Activated CD4-positive, alpha-beta T cell treated with anti-CD3 and anti-CD28 coated beads, Interleukin-2, amount 50 U/mL, for 4 hours (primary cell): ENCODE results near the gene SEMA3E.
"Not testable (repeated sequence)": the region's sequence is repeated elsewhere in the genome, so short reads cannot be mapped to it uniquely, and the experiment has no call there.

ENCODE experiments used
- DNase-seq, 2 experiments: peaks; one replicate each; pipeline ENCODE4 v3.0.0-alpha.2; 2020

Gene SEMA3E

DNA sequence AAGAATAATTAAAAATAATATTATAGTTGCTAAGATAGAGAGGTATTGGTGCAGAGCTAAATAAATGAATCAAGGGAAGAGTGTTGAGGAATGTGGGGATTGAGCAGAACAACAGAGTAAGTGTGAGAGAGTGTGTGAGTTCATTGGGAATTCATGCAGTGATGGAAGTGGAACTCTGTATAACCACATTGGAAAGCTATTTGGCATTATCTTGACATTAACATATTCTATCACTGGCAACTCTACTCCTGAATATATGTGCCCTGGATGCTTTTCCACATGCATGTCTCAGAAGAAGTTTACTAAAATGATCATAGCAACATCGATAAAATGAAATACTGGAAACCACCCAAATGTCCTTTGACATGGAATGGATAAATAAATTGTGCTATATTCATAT lies 164.1 kb downstream of the SEMA3E start:
- no peak for DNase-seq

DNA sequence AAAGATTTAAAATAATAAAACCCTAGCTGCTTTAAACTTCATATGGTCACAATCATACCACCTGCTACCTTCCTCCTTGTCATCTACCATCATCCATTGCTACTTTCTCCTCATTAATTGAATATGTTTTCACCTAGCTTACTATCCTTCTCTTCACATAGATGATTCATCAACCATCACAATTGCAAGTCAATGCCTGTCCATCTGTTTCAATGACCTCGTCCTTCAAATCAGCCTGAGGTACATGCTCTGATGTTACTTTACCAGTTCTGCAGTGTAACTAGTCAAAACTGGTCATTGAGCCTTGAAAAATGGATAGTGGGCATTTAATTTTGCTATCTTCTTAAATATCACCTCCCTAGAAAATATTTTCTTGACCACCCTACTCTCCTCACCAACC lies 164.7 kb downstream of the SEMA3E start:
- no peak for DNase-seq

DNA sequence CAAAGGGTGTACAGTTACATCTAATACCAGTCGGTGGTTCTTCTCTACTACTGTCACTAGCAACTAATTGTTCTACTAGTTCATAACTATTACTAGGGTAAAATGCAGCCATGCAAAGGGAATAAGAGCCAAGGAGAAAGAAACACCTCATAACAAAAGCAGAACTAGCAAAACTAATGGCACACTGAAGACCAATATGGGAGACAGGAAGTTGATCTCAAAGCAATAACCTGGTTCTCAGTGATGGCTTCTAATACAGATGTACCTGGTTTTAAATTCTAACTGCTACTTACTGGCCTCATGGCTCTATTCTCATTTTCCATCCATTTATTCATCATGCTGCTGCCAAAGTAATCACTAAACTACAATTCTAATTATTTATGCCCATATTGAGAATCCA lies 170.3 kb downstream of the SEMA3E start:
- no peak for DNase-seq

DNA sequence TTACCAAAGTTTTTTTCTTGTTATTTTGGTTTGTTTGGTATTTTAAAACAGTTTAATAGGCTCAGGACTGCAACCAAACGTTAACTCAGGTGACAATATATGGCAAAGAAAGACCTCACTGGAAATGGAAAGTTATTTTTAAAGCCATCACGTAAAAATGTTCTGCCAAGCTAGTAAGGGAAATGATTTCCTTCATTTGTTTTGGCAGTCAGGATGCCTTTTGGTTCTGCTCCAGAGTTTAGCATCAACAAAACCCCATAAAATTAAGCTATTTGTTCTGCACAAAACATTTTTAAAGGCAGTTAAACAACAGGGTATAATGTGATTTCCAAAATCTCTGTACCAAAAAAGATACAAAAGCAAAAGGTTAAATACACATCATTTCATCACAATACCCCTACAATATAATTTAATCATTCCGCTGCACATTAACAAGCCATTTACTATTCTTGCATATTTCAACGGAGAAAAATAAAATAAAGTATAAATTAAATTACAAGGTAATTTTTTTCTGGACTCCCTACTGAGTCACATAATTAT lies 172.4 kb downstream of the SEMA3E start:
- no peak for DNase-seq

DNA sequence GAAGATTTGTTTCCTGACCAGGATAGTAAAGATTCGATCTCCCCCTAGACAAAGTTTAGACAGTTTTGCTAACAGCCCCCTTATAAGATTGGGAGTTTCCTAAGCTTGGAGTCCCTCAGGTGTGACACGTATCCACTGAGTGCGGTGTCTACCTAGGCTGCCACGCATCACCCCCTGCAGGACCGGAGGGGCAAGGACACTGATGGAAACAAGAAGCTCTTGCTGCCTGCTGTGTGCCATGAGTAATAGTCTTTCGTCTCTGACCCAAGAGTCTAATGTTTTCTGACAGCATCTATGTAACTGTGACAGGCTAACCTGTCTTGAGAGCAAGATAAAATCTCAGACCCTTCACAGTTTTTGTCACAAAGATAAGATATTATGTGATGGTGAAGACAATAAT lies 173.5 kb downstream of the SEMA3E start:
- no peak for DNase-seq

DNA sequence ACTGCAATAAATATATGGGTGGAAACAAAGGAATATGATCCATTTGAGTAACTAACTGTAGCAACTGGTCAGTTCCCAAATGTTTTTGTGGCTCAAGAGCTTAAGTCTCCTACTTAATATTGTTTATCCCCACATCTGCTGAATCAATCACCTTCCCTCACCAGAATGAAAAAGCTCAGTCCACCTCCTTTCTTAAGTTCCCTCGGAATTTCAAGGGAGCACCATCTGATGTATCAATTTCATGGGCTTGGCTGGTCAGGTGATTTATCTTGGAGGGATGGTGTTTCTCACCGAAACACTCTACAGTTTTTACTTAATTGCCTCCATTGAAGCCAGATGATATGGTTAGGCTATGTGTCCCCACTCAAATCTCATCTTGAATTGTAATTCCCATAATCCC lies 176.6 kb downstream of the SEMA3E start:
- DNase-seq, result no peak

DNA sequence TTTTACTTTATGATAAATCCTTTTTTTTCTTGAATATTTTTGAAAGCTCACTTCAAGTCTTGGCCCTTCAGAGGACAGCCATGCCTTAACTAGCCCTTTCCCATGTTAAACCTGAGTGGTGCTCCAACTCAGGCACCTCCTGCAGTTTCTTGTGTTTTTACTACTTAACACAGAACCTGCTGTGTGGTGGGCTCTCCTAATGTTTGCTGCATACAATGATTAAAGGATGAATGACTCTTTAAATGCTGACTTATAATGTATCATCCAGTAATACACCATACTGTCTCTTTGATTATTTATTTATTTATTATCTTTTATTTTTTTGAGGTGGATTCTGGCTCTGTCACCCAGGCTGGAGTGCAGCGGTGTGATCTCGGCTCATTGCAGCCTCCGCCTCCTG lies 179.4 kb downstream of the SEMA3E start:
- DNase-seq, result no peak

DNA sequence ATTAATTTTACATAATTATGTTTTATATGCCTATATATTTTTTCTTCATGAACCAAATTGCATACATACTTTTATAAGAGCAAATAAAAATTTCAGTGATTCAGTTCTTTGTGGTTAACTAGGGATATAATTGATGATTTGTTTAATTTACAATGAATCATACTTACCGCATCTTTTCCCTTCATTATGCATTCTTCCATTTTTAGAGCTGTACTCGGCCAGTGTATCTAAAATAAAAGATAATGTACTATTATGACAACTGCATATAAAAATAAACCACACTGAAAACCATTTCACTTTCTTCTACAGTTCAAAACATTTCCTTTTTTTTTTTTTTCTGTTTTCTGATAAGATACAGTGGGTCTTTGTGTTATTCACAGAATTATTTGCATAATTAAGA lies 179.9 kb downstream of the SEMA3E start:
- no peak for DNase-seq

DNA sequence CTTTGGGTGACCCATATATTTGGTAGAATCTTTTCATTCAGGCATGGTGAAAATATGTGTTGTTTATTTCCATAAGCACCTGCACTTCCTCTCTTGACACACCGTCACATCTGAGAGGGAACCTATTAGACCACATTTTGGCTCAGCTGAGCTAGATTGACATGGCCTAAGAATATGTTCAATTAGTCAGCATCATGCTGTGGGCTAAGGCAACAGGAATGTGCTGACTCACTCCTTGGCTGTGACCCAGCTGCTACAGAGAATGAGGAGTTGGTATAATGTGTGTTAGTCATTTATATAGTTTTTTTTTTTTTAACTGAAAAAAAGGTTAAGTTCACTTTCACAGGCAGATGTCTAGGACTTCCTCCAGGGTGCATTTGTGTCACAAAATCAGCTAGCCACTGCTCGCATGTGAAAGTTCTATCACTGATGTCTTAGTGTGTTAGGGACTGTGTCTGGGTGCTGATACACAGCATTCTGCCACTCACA lies 180.6 kb downstream of the SEMA3E start:
- no peak for DNase-seq

DNA sequence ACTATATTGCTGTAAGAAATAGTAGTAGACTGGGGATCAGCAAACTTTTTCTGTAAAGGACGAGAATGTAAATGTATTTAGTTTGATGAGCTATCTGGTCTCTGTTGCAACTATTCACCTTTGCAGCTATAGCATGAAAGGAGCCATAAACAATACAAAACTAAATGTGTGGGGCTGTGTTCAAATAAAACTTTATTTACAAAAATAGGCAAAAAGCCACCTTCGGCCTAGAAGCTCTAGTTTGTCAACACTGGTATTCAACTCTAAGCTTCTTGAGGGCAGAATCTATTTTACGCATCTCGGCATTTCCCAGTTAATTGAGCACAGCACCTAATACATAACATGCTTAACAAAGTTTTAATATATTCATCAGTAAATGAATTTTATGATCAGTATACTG lies 181.4 kb downstream of the SEMA3E start:
- DNase-seq, result no peak

DNA sequence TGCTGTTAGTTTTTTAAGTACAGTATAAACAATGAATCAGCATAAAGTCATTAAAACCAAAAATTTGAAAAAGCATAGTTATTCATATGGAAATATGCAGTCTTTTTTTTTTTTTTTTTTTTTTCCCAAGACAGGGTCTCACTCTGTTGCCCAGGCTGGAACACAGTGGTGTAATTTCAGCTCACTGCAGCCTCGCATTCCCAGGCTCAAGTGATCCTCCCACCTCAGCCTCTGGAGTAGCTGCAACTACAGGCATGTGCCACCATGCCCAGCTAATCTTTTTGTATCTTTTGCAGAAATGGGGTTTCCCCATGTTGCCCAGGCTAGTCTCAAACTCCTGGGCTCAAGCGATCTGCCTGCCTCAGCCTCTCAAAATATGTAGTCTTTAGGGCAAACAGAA lies 182.0 kb downstream of the SEMA3E start:
- DNase-seq, result no peak

DNA sequence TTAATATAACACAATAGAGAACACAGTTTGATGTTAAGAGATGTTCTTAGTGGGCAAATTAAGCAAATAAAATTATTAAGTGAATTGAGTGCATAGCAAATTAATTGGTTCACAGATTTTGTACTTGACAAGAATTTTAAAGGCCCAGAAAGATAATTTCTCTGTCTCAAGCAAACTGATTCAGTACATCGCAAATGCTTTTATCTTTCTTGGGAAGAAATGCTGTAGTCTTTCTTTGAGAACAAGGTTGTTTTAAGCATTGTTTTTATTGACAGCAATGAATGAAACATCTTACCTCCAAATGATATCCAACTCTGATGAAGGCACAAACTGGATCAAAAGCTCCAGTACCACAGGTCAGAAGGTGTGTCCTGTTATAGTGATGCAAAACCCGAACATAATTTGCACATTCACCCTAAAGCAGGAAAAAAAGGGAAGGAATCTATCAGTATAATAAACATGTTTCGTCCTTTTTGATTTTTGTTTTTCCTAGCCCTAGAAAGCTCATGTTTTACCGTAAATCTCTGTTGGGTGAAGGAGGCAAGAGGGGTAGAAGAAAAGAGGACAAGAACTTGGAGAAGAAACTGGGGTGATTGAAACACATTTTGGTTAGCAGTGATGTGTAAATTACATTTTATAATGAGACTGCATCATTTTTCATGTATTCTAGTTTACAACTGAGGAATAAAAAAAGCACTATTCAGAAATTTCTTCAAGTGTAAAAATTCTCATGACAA lies 182.6 kb downstream of the SEMA3E start:
- no peak for DNase-seq

DNA sequence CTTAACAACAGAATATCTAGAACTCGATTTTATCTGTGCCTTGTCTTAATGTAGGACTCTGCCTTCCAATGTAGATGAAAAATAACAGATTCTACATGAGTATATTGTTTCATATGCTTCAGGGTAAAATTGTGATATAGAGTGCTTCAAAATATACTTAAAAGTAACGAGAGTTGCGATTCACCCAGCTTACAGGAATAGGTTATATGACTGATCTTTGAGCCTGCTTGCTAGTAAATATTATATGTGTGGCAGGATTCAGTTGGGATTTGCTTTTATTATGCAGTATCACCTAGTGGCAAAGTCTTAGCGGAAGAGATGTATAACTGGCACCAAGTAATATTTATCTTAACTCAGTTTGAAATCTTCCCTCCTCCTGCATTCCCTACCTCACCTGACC lies 183.3 kb downstream of the SEMA3E start:
- no peak for DNase-seq

DNA sequence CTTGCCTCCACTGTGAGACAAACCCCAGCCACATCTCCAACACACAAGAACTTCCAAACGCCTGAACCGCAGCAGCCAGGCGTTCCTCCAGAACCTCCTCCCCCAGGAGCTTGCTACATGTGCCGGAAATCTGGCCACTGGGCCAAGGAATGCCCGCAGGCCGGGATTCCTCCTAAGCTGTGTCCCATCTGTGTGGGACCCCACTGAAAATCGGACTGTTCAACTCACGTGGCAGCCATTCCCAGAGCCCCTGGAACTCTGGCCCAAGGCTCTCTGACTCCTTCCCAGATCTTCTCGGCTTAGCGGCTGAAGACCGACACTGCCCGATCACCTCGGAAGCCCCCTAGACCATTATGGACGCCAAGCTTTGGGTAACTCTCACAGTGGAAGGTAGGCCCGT lies 187.1 kb downstream of the SEMA3E start:
- DNase-seq, result not testable (repeated sequence)

DNA sequence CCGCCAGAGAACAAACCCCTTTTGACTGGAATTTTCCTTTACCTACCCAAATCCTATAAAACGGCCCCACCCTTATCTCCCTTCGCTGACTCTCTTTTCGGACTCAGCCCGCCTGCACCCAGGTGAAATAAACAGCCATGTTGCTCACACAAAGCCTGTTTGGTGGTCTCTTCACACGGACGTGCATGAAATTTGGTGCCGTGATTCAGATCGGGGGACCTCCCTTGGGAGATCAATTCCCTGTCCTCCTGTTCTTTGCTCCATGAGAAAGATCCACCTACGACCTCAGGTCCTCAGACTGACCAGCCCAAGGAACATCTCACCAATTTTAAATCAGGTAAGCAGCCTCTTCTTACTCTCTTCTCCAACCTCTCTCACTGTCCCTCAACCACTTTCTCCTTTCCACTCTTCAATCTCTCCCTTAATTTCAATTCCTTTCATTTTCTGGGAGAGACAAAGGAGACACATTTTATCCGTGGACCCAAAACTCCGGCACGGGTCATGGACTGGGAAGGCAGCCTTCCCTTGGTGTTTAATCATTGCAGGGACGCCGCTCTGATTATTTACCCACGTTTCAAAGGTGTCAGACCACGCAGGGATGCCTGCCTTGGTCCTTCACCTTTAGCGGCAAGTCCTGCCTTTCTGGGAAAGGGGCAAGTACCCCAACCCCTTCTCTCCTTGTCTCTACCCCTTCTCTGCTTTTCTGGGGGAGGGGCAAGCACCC lies 188.8 kb downstream of the SEMA3E start:
- DNase-seq, result not testable (repeated sequence)

DNA sequence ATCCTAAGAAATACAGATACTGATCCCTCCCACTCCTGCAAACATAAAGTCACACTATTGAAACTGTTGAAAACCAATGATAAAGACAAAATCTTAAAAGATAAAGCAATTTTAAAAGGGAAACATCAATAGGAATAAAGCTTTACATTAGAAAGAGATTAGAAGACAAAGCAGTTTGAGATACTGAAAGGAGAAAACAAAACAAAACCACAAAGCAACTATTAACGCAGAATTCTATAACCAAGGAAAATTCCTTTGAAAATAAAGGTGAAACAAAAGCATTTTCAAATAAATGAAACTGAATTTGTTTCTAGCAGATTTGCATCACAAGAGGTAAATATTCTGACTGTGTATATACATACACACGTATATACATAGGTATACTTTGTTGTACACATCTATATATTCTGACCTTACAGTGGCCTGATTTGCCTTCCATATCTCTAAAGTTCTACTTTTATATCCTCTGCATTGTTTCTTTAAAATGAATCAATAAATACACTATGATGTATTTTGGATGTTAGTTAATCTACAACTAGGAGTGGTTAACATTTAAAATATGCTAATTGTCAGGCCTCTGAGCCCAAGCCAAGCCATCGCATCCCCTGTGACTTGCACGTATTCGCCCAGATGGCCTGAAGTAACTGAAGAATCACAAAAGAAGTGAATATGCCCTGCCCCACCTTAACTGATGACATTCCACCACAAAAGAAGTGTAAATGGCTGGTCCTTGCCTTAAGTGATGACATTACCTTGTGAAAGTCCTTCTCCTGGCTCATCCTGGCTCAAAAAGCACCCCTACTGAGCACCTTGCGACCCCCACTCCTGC lies 189.6 kb downstream of the SEMA3E start:
- not testable (repeated sequence) for DNase-seq

DNA sequence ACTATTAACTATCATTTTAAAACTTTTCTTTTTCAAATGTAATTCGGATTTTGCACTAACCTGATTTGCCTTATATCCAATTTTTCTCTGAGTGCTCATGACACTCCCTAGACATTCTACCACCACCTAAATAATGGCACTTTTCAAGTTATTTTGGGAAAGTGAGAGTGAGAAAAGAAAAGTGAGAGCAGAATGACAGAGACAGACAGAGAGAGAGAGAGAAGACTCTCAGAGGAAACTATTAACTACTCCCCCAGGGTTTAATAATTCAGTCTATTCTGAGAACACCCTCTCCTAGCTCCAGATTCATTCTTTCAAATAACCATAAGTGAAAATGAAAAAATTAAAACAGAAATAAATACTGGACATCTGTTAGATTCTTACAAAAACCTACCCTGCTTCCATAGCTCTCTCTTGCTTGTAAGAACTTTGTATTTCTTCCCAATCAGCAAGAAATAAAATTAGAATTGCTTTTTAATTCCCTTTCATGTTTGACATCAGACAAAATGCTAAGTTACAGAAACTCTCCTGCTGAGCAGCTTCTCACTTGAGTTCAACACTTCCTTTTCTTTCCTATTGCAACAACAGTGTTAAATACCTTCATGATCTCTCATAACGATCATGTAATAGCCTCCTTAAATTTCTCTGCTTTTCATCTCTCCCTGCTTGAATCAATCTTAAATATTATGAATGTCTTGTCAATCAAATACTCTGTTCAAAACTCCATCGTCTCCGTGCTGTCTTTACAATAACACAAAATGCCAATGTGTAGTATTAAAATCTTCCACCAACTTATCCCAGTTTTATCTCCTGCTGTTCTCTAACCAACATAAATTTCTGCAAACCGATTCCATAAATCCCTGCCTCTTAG lies 191.7 kb downstream of the SEMA3E start:
- DNase-seq, result no peak

DNA sequence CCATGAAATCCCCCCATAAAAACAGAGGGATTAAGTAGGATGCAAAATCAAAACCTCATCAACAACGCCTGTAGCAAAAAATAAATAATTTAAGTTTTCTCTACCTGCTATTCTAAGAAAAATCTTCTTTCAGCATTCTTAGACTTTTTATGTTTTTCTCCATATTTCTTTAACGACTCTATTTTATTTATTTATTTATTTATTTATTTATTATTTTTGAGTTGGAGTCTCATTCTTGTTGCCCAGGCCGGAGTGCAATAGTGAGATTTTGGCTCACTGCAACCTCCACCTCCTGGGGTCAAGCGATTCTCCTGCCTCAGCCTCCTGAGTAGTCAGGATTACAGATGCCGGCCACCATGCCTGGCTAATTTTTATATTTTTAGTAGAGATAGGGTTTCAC lies 192.5 kb downstream of the SEMA3E start:
- no peak for DNase-seq

DNA sequence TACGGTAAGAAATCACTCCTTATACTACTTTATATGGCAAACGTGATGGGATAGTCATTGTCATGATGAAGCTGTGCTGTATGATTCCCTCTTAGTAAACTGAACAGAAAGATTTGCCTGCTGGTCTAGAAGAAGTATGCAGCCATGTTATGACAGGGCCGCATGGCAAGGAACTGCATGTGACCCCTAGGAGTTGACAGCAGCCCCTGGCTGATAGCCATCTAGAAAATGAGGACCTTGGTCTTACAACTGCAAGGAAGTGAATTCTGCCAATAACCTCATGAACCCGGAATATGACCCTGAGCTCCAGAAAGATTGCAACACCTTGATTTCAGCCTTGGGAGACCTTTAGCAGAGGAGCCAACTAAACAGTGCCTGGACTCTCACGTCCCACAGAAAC lies 193.3 kb downstream of the SEMA3E start:
- no peak for DNase-seq

DNA sequence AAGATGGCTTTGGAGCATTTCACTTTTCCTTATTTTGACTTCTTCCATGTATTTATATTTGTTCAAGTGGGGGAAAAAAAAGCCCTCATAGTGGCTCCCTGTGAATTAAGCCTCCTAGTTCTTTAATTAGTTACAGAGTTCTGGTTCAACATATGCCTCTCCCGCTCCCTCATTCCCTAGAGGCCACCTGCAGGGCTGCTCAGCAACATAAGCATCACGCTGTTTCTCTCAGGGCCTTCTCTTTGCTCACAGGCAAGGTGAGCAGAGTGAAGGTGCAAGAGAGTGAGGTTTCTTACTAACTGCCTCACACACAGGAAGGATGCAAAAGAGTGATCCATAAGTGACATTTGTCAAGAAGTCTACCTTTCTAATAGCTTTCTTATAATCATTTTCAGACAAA lies 196.7 kb downstream of the SEMA3E start:
- no peak for DNase-seq

DNA sequence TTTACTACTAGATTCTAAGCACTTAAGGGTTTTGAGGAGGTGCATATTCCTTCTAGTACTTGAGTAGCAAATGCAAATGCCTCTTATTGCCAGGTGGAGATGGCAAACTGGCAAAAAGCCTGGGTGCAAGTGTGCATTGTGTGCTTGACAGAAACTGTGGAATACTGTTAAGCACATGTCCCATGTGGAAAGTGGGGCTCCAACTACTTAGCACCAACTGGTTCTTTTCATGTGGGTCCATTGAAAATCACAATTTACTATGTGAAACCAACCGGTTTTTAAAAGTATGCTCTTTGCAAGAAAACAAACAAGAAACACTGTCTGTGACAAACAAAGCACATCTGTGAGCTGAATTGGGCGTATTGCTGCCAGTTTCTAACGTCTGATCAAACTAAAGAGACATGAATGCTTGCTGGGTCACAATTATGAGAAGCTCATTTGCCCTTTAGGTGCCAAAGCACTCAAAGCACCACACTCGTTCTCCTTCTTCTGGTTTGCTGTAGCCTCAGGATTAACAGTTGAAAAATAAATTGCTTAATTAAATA lies 197.4 kb downstream of the SEMA3E start:
- no peak for DNase-seq

DNA sequence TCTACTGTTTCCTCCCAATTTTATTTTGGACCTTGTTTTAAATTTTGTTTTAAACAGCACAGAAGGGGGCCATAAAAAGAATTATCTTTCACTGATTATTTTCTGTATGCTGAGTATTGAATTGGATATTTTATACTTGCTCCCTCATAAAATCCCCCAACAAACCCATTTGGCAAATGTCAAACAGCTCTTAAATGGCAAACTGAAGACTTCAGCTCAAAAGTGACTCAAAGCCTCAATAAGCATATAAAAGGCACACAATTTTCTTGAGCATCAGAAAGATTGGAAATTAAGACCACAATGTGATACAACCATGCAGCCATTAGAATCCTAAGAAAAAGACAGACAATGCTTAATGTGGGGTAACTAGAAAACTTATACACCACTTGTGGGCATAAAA lies 199.2 kb downstream of the SEMA3E start:
- DNase-seq, result no peak
